Measurements from ENCODE around the gene RLBP1. TPM values are rescaled to one million over a fixed set of nuclear protein-coding genes. Genes with fewer than 3 reads are reported as not detected.
A peak's percentile ranks its signal among the peaks of the same experiment; 100 is the strongest.

Gene RLBP1
- total and polyA plus RNA-seq, 10 of the 15 experiments (the other 5 are each of a cell fraction or from before 2014, with no cell fraction given) = 0.06 TPM; not detected in 9

DNA sequence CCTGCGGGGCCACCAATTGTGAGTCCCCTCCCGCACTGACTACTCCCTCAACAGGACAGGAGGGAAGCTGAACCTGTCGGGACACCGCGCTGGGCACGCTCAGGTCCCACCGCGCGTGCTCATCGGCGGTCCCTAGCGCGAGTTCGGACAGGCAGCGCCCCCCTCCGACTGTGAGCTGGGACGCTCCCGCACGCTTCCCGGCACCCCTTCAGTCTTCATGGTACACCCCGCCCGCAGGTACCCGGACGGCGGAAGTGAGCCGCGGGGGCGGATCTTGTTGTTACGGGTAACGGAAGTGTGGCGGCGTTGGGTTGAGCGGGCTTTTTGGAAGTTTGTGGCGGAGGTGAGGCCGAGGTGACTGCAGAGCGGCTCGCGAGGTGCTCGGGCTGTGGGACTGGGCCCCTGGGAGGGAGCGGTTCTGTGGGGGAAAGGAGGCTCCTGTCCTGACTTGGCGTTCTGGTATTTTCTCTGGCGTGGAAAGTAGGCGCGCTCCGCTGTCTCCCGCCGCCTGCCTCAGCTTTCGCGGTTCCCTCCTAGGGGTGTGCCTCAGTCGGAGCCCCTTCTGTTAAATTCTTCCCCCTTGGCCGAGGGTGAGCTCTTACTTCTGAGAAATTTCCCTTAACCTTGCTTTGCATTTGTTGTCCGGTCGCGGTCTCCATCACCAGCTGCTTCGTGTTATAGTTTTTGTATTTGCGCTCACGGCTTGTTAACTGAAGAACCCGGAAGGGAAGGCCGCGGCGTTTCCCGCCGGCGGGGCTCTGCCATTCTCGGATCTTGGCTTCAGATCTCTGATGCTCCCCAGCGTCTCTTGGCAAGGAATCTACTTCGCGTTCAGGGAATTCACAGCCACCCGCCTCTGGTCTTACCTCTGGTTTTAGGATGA, 22.6 kb upstream of the RLBP1 start, which contains the start of gene FANCI (continued):
- peak; percentile 98 for TF ChIP-seq MXI1 (IDR thresholded peaks at IDR 0.05; ENCODE audit: low read depth, low read length)
- peak; percentile 74 for TF ChIP-seq IKZF1 (conservative IDR thresholded peaks at IDR 0.05)
- TF ChIP-seq ZNF217 (IDR thresholded peaks at IDR 0.05) = no peak
- TF ChIP-seq, protein P1, sequence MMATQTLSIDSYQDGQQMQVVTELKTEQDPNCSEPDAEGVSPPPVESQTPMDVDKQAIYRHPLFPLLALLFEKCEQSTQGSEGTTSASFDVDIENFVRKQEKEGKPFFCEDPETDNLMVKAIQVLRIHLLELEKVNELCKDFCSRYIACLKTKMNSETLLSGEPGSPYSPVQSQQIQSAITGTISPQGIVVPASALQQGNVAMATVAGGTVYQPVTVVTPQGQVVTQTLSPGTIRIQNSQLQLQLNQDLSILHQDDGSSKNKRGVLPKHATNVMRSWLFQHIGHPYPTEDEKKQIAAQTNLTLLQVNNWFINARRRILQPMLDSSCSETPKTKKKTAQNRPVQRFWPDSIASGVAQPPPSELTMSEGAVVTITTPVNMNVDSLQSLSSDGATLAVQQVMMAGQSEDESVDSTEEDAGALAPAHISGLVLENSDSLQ (IDR thresholded peaks at IDR 0.05) = peak; percentile 54
- TF ChIP-seq, protein P2, sequence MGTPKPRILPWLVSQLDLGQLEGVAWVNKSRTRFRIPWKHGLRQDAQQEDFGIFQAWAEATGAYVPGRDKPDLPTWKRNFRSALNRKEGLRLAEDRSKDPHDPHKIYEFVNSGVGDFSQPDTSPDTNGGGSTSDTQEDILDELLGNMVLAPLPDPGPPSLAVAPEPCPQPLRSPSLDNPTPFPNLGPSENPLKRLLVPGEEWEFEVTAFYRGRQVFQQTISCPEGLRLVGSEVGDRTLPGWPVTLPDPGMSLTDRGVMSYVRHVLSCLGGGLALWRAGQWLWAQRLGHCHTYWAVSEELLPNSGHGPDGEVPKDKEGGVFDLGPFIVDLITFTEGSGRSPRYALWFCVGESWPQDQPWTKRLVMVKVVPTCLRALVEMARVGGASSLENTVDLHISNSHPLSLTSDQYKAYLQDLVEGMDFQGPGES (IDR thresholded peaks at IDR 0.05) = no peak
- TF ChIP-seq, protein P3, sequence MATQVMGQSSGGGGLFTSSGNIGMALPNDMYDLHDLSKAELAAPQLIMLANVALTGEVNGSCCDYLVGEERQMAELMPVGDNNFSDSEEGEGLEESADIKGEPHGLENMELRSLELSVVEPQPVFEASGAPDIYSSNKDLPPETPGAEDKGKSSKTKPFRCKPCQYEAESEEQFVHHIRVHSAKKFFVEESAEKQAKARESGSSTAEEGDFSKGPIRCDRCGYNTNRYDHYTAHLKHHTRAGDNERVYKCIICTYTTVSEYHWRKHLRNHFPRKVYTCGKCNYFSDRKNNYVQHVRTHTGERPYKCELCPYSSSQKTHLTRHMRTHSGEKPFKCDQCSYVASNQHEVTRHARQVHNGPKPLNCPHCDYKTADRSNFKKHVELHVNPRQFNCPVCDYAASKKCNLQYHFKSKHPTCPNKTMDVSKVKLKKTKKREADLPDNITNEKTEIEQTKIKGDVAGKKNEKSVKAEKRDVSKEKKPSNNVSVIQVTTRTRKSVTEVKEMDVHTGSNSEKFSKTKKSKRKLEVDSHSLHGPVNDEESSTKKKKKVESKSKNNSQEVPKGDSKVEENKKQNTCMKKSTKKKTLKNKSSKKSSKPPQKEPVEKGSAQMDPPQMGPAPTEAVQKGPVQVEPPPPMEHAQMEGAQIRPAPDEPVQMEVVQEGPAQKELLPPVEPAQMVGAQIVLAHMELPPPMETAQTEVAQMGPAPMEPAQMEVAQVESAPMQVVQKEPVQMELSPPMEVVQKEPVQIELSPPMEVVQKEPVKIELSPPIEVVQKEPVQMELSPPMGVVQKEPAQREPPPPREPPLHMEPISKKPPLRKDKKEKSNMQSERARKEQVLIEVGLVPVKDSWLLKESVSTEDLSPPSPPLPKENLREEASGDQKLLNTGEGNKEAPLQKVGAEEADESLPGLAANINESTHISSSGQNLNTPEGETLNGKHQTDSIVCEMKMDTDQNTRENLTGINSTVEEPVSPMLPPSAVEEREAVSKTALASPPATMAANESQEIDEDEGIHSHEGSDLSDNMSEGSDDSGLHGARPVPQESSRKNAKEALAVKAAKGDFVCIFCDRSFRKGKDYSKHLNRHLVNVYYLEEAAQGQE (IDR thresholded peaks at IDR 0.05; ENCODE audit: low read depth, low read length) = no peak
- TF ChIP-seq, protein P4, sequence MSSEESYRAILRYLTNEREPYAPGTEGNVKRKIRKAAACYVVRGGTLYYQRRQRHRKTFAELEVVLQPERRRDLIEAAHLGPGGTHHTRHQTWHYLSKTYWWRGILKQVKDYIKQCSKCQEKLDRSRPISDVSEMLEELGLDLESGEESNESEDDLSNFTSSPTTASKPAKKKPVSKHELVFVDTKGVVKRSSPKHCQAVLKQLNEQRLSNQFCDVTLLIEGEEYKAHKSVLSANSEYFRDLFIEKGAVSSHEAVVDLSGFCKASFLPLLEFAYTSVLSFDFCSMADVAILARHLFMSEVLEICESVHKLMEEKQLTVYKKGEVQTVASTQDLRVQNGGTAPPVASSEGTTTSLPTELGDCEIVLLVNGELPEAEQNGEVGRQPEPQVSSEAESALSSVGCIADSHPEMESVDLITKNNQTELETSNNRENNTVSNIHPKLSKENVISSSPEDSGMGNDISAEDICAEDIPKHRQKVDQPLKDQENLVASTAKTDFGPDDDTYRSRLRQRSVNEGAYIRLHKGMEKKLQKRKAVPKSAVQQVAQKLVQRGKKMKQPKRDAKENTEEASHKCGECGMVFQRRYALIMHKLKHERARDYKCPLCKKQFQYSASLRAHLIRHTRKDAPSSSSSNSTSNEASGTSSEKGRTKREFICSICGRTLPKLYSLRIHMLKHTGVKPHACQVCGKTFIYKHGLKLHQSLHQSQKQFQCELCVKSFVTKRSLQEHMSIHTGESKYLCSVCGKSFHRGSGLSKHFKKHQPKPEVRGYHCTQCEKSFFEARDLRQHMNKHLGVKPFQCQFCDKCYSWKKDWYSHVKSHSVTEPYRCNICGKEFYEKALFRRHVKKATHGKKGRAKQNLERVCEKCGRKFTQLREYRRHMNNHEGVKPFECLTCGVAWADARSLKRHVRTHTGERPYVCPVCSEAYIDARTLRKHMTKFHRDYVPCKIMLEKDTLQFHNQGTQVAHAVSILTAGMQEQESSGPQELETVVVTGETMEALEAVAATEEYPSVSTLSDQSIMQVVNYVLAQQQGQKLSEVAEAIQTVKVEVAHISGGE (CRISPR knock-in tag; IDR thresholded peaks at IDR 0.05) = no peak
- TF ChIP-seq HDAC6 (IDR thresholded peaks at IDR 0.05; ENCODE audit: unreplicated experiment) = no peak
- TF ChIP-seq, protein P5, sequence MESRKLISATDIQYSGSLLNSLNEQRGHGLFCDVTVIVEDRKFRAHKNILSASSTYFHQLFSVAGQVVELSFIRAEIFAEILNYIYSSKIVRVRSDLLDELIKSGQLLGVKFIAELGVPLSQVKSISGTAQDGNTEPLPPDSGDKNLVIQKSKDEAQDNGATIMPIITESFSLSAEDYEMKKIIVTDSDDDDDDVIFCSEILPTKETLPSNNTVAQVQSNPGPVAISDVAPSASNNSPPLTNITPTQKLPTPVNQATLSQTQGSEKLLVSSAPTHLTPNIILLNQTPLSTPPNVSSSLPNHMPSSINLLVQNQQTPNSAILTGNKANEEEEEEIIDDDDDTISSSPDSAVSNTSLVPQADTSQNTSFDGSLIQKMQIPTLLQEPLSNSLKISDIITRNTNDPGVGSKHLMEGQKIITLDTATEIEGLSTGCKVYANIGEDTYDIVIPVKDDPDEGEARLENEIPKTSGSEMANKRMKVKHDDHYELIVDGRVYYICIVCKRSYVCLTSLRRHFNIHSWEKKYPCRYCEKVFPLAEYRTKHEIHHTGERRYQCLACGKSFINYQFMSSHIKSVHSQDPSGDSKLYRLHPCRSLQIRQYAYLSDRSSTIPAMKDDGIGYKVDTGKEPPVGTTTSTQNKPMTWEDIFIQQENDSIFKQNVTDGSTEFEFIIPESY (IDR thresholded peaks at IDR 0.05) = no peak
- TF ChIP-seq BMI1 (IDR thresholded peaks at IDR 0.05; ENCODE audit: borderline replicate concordance) = peak; percentile 81; the same call in 1 of the 2 replicates
- TF ChIP-seq, protein P6, sequence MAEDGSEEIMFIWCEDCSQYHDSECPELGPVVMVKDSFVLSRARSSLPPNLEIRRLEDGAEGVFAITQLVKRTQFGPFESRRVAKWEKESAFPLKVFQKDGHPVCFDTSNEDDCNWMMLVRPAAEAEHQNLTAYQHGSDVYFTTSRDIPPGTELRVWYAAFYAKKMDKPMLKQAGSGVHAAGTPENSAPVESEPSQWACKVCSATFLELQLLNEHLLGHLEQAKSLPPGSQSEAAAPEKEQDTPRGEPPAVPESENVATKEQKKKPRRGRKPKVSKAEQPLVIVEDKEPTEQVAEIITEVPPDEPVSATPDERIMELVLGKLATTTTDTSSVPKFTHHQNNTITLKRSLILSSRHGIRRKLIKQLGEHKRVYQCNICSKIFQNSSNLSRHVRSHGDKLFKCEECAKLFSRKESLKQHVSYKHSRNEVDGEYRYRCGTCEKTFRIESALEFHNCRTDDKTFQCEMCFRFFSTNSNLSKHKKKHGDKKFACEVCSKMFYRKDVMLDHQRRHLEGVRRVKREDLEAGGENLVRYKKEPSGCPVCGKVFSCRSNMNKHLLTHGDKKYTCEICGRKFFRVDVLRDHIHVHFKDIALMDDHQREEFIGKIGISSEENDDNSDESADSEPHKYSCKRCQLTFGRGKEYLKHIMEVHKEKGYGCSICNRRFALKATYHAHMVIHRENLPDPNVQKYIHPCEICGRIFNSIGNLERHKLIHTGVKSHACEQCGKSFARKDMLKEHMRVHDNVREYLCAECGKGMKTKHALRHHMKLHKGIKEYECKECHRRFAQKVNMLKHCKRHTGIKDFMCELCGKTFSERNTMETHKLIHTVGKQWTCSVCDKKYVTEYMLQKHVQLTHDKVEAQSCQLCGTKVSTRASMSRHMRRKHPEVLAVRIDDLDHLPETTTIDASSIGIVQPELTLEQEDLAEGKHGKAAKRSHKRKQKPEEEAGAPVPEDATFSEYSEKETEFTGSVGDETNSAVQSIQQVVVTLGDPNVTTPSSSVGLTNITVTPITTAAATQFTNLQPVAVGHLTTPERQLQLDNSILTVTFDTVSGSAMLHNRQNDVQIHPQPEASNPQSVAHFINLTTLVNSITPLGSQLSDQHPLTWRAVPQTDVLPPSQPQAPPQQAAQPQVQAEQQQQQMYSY (CRISPR knock-in tag; IDR thresholded peaks at IDR 0.05) = no peak
- no peak for TF ChIP-seq NR2F1 (conservative IDR thresholded peaks at IDR 0.05)
- TF ChIP-seq SP1 (IDR thresholded peaks at IDR 0.05; ENCODE audit: low read depth, low read length) = peak; percentile 43
